ENCODE data around the gene EPB41L1. TPM values are rescaled to one million over a fixed set of nuclear protein-coding genes. Genes with fewer than 3 reads are reported as not detected.

Gene EPB41L1
- total RNA-seq, 1 experiment from 2014 or later, result 38.7 TPM

DNA sequence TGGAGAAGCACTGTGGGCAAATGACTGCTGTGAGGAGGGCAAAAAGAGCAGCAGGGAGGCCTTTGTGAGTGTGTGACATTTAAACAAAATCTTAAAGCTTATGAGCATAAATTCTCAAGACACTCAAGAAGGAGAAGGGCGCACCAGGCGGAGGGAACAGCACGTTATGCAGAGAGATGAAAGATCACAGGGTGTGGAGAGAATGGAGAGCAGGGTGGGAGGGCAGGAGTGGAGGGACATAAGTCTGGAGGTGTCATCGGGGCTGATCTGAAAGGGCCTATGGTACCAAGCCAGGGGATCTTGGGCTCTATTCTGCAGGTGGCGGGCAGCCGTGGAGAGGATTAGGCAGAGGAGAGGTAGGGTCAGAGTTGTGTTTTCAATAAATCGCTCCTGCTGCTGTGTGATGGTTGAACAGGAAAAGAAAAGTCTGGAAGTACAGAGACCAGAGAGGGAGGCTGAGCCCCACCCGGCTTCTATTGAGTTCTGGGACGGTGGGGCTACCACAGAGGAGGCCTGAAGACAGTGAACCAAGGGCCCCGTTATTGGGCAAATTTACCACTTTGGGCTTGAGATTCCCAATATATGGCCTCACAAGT, 127.3 kb downstream of the EPB41L1 start (continued):
- TF ChIP-seq, protein P1, sequence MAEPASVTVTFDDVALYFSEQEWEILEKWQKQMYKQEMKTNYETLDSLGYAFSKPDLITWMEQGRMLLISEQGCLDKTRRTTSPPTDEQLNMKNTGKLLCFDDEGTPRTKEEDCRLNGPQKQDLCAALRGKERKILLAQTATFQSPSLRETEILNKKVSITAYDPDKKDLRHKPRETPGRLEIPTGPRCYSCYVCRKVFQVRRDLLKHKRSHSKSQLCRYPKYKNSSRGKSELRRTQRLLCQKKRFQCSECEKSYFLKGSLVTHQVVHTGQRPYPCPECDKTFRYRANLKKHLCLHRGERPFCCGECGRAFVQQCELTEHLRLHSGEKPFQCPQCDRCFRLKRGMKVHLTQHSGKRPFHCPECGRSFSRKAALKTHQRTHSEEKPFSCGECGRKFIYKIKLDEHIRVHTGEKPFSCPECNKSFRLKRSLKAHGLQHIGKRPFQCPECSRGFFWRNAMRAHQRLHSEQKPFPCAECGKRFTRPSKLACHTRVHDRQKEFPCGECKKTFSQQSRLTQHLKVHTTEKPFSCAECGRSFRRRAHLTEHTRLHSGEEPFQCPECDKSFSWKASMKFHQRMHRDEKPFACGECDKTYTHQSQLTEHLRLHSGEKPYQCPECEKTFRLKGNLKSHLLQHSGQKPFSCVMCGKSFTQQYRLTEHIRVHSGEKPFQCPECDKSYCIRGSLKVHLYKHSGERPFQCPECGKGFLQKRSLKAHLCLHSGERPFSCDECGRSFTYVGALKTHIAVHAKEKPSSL (CRISPR knock-in tag; conservative IDR thresholded peaks at IDR 0.05), result no peak
- TF ChIP-seq, protein P2, sequence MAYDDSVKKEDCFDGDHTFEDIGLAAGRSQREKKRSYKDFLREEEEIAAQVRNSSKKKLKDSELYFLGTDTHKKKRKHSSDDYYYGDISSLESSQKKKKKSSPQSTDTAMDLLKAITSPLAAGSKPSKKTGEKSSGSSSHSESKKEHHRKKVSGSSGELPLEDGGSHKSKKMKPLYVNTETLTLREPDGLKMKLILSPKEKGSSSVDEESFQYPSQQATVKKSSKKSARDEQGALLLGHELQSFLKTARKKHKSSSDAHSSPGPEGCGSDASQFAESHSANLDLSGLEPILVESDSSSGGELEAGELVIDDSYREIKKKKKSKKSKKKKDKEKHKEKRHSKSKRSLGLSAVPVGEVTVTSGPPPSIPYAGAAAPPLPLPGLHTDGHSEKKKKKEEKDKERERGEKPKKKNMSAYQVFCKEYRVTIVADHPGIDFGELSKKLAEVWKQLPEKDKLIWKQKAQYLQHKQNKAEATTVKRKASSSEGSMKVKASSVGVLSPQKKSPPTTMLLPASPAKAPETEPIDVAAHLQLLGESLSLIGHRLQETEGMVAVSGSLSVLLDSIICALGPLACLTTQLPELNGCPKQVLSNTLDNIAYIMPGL (CRISPR knock-in tag; IDR thresholded peaks at IDR 0.05), result no peak

Other genes with a start within 250 kb of the EPB41L1 start
- gene SCAND1, start 200.2 kb upstream of the EPB41L1 start, total RNA-seq (2021), result 94.2 to 103 TPM (median 94.6 TPM) in 3 replicates
- 2.2 to 3.8 TPM (median 2.9 TPM) in 3 replicates for gene CNBD2, start 186.2 kb upstream of the EPB41L1 start, total RNA-seq (2021)
- 22.5 to 24.9 TPM (median 24.7 TPM) in 3 replicates for gene AAR2, start 81.7 kb downstream of the EPB41L1 start, total RNA-seq (2021)
- 52.6 to 54.6 TPM (median 54.6 TPM) in 3 replicates for gene DLGAP4, start 151.6 kb downstream of the EPB41L1 start, total RNA-seq (2021)